Psoas muscle (tissue), 8 donors: ENCODE data around the gene TTC24. TPM values are rescaled to one million over a fixed set of nuclear protein-coding genes. Genes with fewer than 3 reads are reported as not detected.

Experiments
- ATAC-seq, 4 donors: fragments of 200-7000 bp; cut with Tn5 transposase; one replicate each; pipeline ENCODE4 v1.9.1; 2020; ENCODE audit warnings: moderate library complexity in 3 of 4, mild to moderate bottlenecking in 2 of 4
- DNase-seq, 2 donors: peaks; one replicate each; pipeline ENCODE4 v3.0.0-alpha.2; 2020
- H3K27ac ChIP-seq: fragments of 200-600 bp; one replicate; pipeline ENCODE4 v1.8.0; 2022
- H3K27me3 ChIP-seq, 3 donors: fragments of 200-600 bp in 1 of 3; one replicate each; pipeline versions ENCODE4 v1.6.1 to v1.8.0; 2013 to 2022; ENCODE audit warnings: low read length in 2 of 3, mild to moderate bottlenecking in 2 of 3, moderate library complexity in 1 of 3; ENCODE audit not compliant: insufficient read depth in 3 of 3
- H3K36me3 ChIP-seq, 2 donors: fragments of 200-600 bp in 1 of 2; one replicate each; pipeline versions ENCODE4 v1.6.1 to v1.8.0; 2013 to 2022; ENCODE audit warnings: low read depth in 1 of 2, mild to moderate bottlenecking in 1 of 2, moderate library complexity in 1 of 2; ENCODE audit not compliant: insufficient read depth in 1 of 2
- H3K4me1 ChIP-seq: fragments of 200-600 bp; one replicate; pipeline ENCODE4 v1.8.0; 2022
- H3K4me3 ChIP-seq: fragments of 200-600 bp; one replicate; pipeline ENCODE4 v1.8.0; 2022; ENCODE audit warnings: mild to moderate bottlenecking
- H3K9me3 ChIP-seq: fragments of 200-600 bp; one replicate; pipeline ENCODE4 v1.8.0; 2022
- CTCF ChIP-seq: fragments of 200-600 bp; IDR thresholded peaks from one replicate; pipeline ENCODE4 v1.8.0; 2022; ENCODE audit warnings: antibody characterized with exemption
- WGBS, 3 donors: extraction: QIAGEN DNeasy Blood & Tissue Kit; methylation state at CpG; one replicate each; pipeline versions ENCODE4 v1.1.6 to v1.1.7; 2013; 5-methylcytosine and 5-hydroxymethylcytosine counted together
- intact Hi-C, 2 donors: fragments of 100-400 bp; cut with DNase I; formaldehyde crosslinking; loops; one replicate each; pipeline versions ENCODE4 v1.11.0 to v1.14.2; 2022
- polyA plus RNA-seq, 3 donors: library from polyadenylated mRNA; stranded (reverse); fragments of 200-250 nt; gene quantifications; one replicate each; pipeline ENCODE4 v1.2.3, GENCODE V29; 2013
- total RNA-seq, 4 donors: library from RNA; stranded (reverse); fragmentation: NEBNext Ultra II Directional in 2 of 4; extraction: Animal tissue kit (Norgen Biotek cat#: 25700) in 2 of 4; gene quantifications; one replicate each; pipeline versions ENCODE4 v1.2.1 to v1.2.4, GENCODE V29; 2021 to 2023
- donor health status: healthy with polysubstance abuse.
- donor health status: DM: no; HTN: no; CAD: no; lungs with moderate emphysema.
- donor health status: Bipolar disorder and iron deficiency.
- donor health status: healthy.
- donor health status: DM: yes; HTN: yes; CAD: no.
- donor health status: DM: no; HTN: no; CAD: no.
- donor health status: DM: no; HTN: no; CAD: no.
- donor health status: DM: yes; HTN: yes; CAD: no.

TTC24 gene
- total and polyA plus RNA-seq, 7 donors: 0.12 to 0.69 (median 0.13) TPM; not detected in 4

- WGBS, 3 donors: 60 to 67% (median 65%) methylated on average over 3 of the region's 3 CpGs
- Histone ChIP-seq H3K9me3 (no peaks in the 10 kb centered on the region), H3K36me3 (no peaks in the 10 kb centered on the region), H3K4me1 (no peaks in the 10 kb centered on the region), H3K27ac (no peak overlapping the region), H3K27me3 (peaks cover 0 to 15% (median 0%) of the 10 kb centered on the region in 3 donors), H3K4me3 (no peak overlapping the region)
- no peak for DNase-seq
- intact Hi-C loops: no loop called here
- no peak for TF ChIP-seq CTCF
- ATAC-seq: no peak
These were observed 52.8 kb downstream of the TTC24 start for GRCh38 chr1:156632355-156632754.

Other genes with a start within 250 kb of the TTC24 start
- 100 to 1,000 TPM; 164 to 190 (median 178) TPM for gene CCT3, start 241.4 kb upstream of the TTC24 start, total RNA-seq
- gene CCT3, start 241.4 kb upstream of the TTC24 start, polyA plus RNA-seq: 100 to 1,000 TPM; 144 to 258 (median 207) TPM
- gene TSACC, start 241.2 kb upstream of the TTC24 start, total RNA-seq: 1 to 10 TPM in 1 of 4 donors, under 1 TPM in 3; 0.50 to 1.7 (median 0.85) TPM
- under 1 TPM; 0.30 to 0.94 (median 0.56) TPM for gene TSACC, start 241.2 kb upstream of the TTC24 start, polyA plus RNA-seq
- not detected for gene RHBG, start 210.5 kb upstream of the TTC24 start, total RNA-seq
- not detected for gene RHBG, start 210.5 kb upstream of the TTC24 start, polyA plus RNA-seq
- gene MEF2D, start 78.9 kb upstream of the TTC24 start, total RNA-seq: 100 to 1,000 TPM; 126 to 258 (median 188) TPM
- 10 to 100 TPM; 43.1 to 65.3 (median 58.4) TPM for gene MEF2D, start 78.9 kb upstream of the TTC24 start, polyA plus RNA-seq
- gene IQGAP3, start 7.2 kb upstream of the TTC24 start, total RNA-seq: under 1 TPM; 0.07 to 0.24 (median 0.16) TPM
- under 1 TPM; 0.01 to 0.17 (median 0.04) TPM for gene IQGAP3, start 7.2 kb upstream of the TTC24 start, polyA plus RNA-seq
- 10 to 100 TPM; 44.3 to 77.5 (median 70.8) TPM for gene NAXE, start 12.1 kb downstream of the TTC24 start, total RNA-seq
- 10 to 100 TPM; 62.6 to 74.4 (median 67.5) TPM for gene NAXE, start 12.1 kb downstream of the TTC24 start, polyA plus RNA-seq
- 10 to 100 TPM; 30.6 to 77.5 (median 69.6) TPM for gene GPATCH4, start 21.8 kb downstream of the TTC24 start, total RNA-seq
- gene GPATCH4, start 21.8 kb downstream of the TTC24 start, polyA plus RNA-seq: 100 to 1,000 TPM in 2 of 3 donors, 10 to 100 TPM in 1; 55.0 to 110 (median 103) TPM
- gene HAPLN2, start 39.7 kb downstream of the TTC24 start, total RNA-seq: 1 to 10 TPM in 1 of 4 donors, under 1 TPM in 3; 0.28 to 2.2 (median 0.58) TPM
- under 1 TPM; 0.56 to 0.79 (median 0.61) TPM for gene HAPLN2, start 39.7 kb downstream of the TTC24 start, polyA plus RNA-seq
- under 1 TPM in 2 of 4 donors, not detected in 2; 0.27 to 0.36 TPM for gene BCAN, start 62.4 kb downstream of the TTC24 start, total RNA-seq
- gene BCAN, start 62.4 kb downstream of the TTC24 start, polyA plus RNA-seq: under 1 TPM in 2 of 3 donors, not detected in 1; 0.06 to 0.08 TPM
- gene NES, start 97.7 kb downstream of the TTC24 start, total RNA-seq: 100 to 1,000 TPM in 1 of 4 donors, 10 to 100 TPM in 3; 40.5 to 581 (median 80.2) TPM
- 10 to 100 TPM; 12.3 to 23.8 (median 17.2) TPM for gene NES, start 97.7 kb downstream of the TTC24 start, polyA plus RNA-seq
- 1 to 10 TPM in 2 of 4 donors, under 1 TPM in 1, not detected in 1; 0.71 to 1.7 (median 1.6) TPM for gene CRABP2, start 125.9 kb downstream of the TTC24 start, total RNA-seq
- gene CRABP2, start 125.9 kb downstream of the TTC24 start, polyA plus RNA-seq: under 1 TPM; 0.13 to 0.57 (median 0.53) TPM
- gene METTL25B, start 148.7 kb downstream of the TTC24 start, total RNA-seq: 10 to 100 TPM; 18.5 to 32.1 (median 28.5) TPM
- 10 to 100 TPM; 22.1 to 31.5 (median 27.0) TPM for gene METTL25B, start 148.7 kb downstream of the TTC24 start, polyA plus RNA-seq
- 10 to 100 TPM in 3 of 4 donors, 1 to 10 TPM in 1; 7.4 to 19.8 (median 16.5) TPM for gene ISG20L2, start 149.0 kb downstream of the TTC24 start, total RNA-seq
- 10 to 100 TPM in 2 of 3 donors, 1 to 10 TPM in 1; 7.6 to 20.4 (median 20.2) TPM for gene ISG20L2, start 149.0 kb downstream of the TTC24 start, polyA plus RNA-seq
- 100 to 1,000 TPM in 2 of 4 donors, 10 to 100 TPM in 2; 86.1 to 137 (median 99.8) TPM for gene MRPL24, start 161.4 kb downstream of the TTC24 start, total RNA-seq
- 100 to 1,000 TPM; 140 to 174 (median 146) TPM for gene MRPL24, start 161.4 kb downstream of the TTC24 start, polyA plus RNA-seq
- gene HDGF, start 172.0 kb downstream of the TTC24 start, total RNA-seq: 100 to 1,000 TPM; 164 to 240 (median 208) TPM
- gene HDGF, start 172.0 kb downstream of the TTC24 start, polyA plus RNA-seq: 100 to 1,000 TPM; 161 to 367 (median 163) TPM
- 10 to 100 TPM; 43.7 to 69.3 (median 64.0) TPM for gene PRCC, start 187.8 kb downstream of the TTC24 start, total RNA-seq
- 100 to 1,000 TPM in 1 of 3 donors, 10 to 100 TPM in 2; 46.8 to 107 (median 72.0) TPM for gene PRCC, start 187.8 kb downstream of the TTC24 start, polyA plus RNA-seq
- under 1 TPM; 0.37 to 0.82 (median 0.60) TPM for gene SH2D2A, start 237.1 kb downstream of the TTC24 start, total RNA-seq
- under 1 TPM in 2 of 3 donors, not detected in 1; 0.25 to 0.26 TPM for gene SH2D2A, start 237.1 kb downstream of the TTC24 start, polyA plus RNA-seq